Measurements from ENCODE around the gene FAM180B.
"Not testable (repeated sequence)": the region's sequence is repeated elsewhere in the genome, so short reads cannot be mapped to it uniquely, and the experiment has no call there.

Gene FAM180B

GRCh38 chr11:47586098-47586855, at the start of gene FAM180B:
FAM180B (plus strand) TSS chr11:47586678; CDS start chr11:47586769, 91 bp downstream.
- TF ChIP-seq, protein P1, sequence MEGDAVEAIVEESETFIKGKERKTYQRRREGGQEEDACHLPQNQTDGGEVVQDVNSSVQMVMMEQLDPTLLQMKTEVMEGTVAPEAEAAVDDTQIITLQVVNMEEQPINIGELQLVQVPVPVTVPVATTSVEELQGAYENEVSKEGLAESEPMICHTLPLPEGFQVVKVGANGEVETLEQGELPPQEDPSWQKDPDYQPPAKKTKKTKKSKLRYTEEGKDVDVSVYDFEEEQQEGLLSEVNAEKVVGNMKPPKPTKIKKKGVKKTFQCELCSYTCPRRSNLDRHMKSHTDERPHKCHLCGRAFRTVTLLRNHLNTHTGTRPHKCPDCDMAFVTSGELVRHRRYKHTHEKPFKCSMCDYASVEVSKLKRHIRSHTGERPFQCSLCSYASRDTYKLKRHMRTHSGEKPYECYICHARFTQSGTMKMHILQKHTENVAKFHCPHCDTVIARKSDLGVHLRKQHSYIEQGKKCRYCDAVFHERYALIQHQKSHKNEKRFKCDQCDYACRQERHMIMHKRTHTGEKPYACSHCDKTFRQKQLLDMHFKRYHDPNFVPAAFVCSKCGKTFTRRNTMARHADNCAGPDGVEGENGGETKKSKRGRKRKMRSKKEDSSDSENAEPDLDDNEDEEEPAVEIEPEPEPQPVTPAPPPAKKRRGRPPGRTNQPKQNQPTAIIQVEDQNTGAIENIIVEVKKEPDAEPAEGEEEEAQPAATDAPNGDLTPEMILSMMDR (IDR thresholded peaks at IDR 0.05; ENCODE audit: low read depth, low read length) = no peak
- no peak within 1 kb of the TSS for H3K4me3 ChIP-seq (replicated peaks in 1 of 2; ENCODE audit: low read depth in 2 of 2, low read length in 2 of 2)
- no peak for DNase-seq (ENCODE audit: low read depth in 2 of 2)

DNA sequence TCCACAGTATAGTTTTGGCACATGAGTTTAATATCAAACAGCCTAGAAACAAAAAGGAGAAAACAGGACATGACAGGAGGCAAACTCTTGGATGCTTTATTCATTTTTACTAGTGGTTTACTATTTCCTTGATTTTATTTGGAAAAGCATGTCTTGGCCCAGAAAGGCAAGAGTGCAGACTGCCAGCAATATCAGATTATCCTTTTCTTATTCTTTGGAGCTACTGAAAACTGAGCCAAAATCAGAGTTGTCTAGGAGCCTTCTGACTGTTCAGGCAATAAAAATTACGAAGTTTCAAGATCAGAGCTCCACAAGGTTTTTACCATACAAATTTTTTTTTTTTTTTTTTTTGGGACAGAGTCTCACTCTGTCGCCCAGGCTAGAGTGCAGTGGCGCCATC, 49.6 kb upstream of the FAM180B start:
- TF ChIP-seq, protein P1 (IDR thresholded peaks at IDR 0.05; ENCODE audit: low read depth, low read length) = no peak
- H3K4me3 ChIP-seq (replicated peaks in 1 of 2; ENCODE audit: low read depth in 2 of 2, low read length in 2 of 2) = no peak overlapping the region
- DNase-seq (ENCODE audit: low read depth in 2 of 2) = no peak

DNA sequence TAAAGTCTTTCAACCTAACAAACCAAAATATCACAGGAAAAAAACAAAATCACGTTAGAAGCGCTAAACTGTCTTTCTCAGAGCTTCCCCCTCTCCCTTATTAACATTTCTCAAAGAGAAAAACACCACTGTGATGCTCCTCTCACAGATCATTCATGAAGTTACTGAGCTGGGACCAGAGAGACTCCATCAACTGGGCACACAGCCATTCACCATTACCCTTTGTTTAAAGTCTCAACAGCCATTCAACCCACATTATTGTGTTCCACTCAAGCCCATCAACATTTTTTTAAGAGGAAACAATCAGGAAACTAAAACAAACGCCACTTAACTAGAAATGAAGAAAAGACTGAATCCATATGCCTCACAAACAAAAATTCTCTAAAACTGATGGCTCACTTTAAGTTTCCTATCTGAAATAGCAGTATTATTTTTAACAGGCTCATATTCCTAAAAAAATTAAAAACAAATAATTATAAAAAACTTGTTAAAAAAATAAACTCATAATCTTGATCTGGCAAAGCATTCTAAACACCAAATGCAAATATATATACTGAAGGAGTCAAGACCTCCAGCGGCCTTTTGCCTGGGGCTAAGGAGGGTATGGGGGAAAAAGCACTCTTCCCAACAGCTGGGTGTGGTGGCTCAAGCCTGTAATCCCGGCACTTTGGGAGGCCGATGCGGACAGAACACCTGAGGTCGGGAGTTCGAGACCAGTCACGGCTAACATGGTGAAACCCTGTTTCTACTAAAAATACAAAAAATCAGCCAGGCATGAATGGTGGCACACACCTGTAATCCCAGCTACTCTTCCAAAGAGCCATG, 47.5 kb upstream of the FAM180B start:
- peak in 1 of 2 donors; percentile 26 for DNase-seq (ENCODE audit: low read depth in 2 of 2)
- TF ChIP-seq, protein P1 (IDR thresholded peaks at IDR 0.05; ENCODE audit: low read depth, low read length) = no peak
- no peak overlapping the region for H3K4me3 ChIP-seq (replicated peaks in 1 of 2; ENCODE audit: low read depth in 2 of 2, low read length in 2 of 2)

GRCh38 chr11:47539681-47540039, 46.8 kb upstream of the FAM180B start:
- no peak overlapping the region for H3K4me3 ChIP-seq (replicated peaks in 1 of 2; ENCODE audit: low read depth in 2 of 2, low read length in 2 of 2)
- no peak for DNase-seq (ENCODE audit: low read depth in 2 of 2)
- TF ChIP-seq, protein P1 (IDR thresholded peaks at IDR 0.05; ENCODE audit: low read depth, low read length) = no peak

DNA sequence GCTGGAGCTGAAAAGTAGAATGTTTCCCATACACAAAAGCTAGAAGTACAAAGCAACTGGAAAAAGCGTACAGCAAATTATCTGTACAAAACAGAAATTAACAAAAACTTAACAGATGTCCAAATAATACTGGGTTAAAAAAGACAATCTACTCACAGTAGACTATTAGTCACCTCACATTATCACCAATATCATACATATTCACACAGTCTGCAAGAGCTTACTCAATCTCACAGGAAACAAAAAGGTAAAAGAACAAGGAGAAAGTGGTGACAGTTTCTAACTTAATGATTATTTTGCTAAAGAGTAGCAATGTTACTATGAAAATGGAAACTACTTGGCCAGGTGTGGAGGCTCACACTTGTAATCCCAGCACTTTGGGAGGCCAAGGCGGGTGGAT, 45.4 kb upstream of the FAM180B start:
- no peak overlapping the region for H3K4me3 ChIP-seq (replicated peaks in 1 of 2; ENCODE audit: low read depth in 2 of 2, low read length in 2 of 2)
- no peak for DNase-seq (ENCODE audit: low read depth in 2 of 2)
- TF ChIP-seq, protein P1 (IDR thresholded peaks at IDR 0.05; ENCODE audit: low read depth, low read length) = no peak

DNA sequence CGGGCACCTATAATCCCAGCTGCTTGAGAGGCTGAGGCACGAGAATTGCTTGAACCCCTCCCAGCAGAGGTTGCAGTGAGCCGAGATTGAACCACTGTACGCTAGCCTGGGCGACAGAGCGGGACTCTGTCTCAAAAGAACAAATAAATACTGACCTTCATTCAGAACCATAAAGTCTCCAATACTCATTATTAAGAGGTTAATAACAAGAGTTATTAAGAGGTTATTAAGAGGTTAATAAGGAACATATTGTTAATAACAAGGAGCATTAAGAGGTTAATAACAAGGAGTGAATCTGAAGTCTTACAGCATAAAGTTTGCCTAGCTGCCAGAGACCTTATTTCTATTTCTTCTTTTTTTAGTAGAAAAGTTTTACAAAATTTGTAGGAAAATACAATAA, 41.2 kb upstream of the FAM180B start:
- DNase-seq (ENCODE audit: low read depth in 2 of 2) = no peak
- H3K4me3 ChIP-seq (replicated peaks in 1 of 2; ENCODE audit: low read depth in 2 of 2, low read length in 2 of 2) = no peak overlapping the region
- TF ChIP-seq, protein P1 (IDR thresholded peaks at IDR 0.05; ENCODE audit: low read depth, low read length) = no peak

GRCh38 chr11:47546274-47546673, 40.2 kb upstream of the FAM180B start:
- H3K4me3 ChIP-seq (replicated peaks in 1 of 2; ENCODE audit: low read depth in 2 of 2, low read length in 2 of 2); DNase-seq (ENCODE audit: low read depth in 2 of 2): not testable (repeated sequence)
